ENCODE measurements around the gene MARCHF6.
"Not testable (repeated sequence)": the region's sequence is repeated elsewhere in the genome, so short reads cannot be mapped to it uniquely, and the experiment has no call there.

MARCHF6 gene

GRCh38 chr5:10353241-10354047 lies at the start of gene MARCHF6:
TSS of gene MARCHF6 (plus strand) at chr5:10353695. CDS start at chr5:10353899, 204 bp downstream.
- peak; percentile 94 to 96 for DNase-seq

GRCh38 chr5:10303699-10304170 lies 49.8 kb upstream of the MARCHF6 start:
- DNase-seq = no peak

GRCh38 chr5:10304932-10305331 lies 48.6 kb upstream of the MARCHF6 start:
- no peak for DNase-seq

- DNase-seq = no peak
Observed at GRCh38 chr5:10306114-10306513, 47.4 kb upstream of the MARCHF6 start.

GRCh38 chr5:10306806-10307205 lies 46.7 kb upstream of the MARCHF6 start:
- no peak for DNase-seq

GRCh38 chr5:10307206-10308148 lies 46.0 kb upstream of the MARCHF6 start, which contains the start of gene CMBL:
TSS of gene CMBL (minus strand) at chr5:10307902. CDS start at chr5:10290762, 17,140 bp downstream.
- peak in 1 of 2 donors; percentile 5 for DNase-seq

- DNase-seq = no peak
Observed at GRCh38 chr5:10308844-10309243, 44.7 kb upstream of the MARCHF6 start.

GRCh38 chr5:10310066-10310779 lies 43.3 kb upstream of the MARCHF6 start:
- DNase-seq = no peak

GRCh38 chr5:10310835-10311570 lies 42.5 kb upstream of the MARCHF6 start:
- DNase-seq = not testable (repeated sequence)

GRCh38 chr5:10311595-10312425 lies 41.7 kb upstream of the MARCHF6 start:
- no peak for DNase-seq

- no peak for DNase-seq
Observed at GRCh38 chr5:10315201-10315600, 38.3 kb upstream of the MARCHF6 start.

GRCh38 chr5:10315824-10316509 lies 37.5 kb upstream of the MARCHF6 start:
- no peak for DNase-seq

- no peak for DNase-seq
Observed at GRCh38 chr5:10317825-10318682, 35.4 kb upstream of the MARCHF6 start.

- DNase-seq = no peak
Observed at GRCh38 chr5:10319202-10319851, 34.2 kb upstream of the MARCHF6 start.

GRCh38 chr5:10320793-10321192 lies 32.7 kb upstream of the MARCHF6 start:
- no peak for DNase-seq

GRCh38 chr5:10321882-10322281 lies 31.6 kb upstream of the MARCHF6 start:
- DNase-seq = no peak

- DNase-seq = no peak
Observed at GRCh38 chr5:10323588-10324488, 29.7 kb upstream of the MARCHF6 start.
